GM19099 (cell line): Measurements from ENCODE around the gene SMPD3.
A peak's percentile ranks its signal among the peaks of the same experiment; 100 is the strongest.

Experiments used
- POLR2A ChIP-seq: IDR thresholded peaks from 3 replicates; pipeline ENCODE4 v1.6.1; 2011; ENCODE audit warnings: low read depth; ENCODE audit not compliant: insufficient read length; ENCODE audit errors: extremely low read depth

Gene SMPD3

DNA sequence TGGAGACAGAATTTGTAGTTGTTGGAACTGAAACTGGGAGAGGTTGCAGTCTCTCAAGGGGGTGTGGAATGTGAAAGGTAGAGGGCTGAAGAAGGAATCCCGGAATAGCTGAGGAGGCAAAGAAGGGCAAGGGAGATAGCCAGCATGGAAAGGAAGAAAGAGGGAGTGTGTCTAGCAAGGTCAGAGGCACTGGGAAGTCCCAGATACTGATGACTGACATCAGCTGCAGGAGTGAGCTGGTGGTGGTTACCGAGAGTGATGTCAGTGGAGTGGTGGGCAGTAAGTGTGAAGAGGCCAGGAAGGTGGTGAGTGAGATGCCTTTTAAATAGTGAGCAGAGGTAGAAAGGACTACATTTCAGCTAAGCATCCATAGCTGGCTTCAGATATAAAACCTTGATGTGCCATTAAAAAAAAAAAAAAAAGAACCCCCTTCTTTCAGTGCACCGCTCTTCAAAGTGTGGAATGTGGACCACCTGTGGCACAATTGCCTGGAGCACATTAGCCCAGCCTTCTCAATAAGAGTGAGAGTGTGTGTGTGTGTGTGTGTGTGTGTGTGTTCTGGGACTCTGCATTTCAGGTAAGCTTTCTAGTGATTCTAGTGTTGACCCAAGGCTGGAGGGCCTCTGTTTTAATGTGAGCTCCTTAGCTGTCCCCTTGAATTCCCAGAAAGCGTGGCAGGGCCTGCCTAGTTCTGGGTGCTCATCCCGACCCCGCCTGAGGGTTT lies 129.0 kb downstream of the SMPD3 start:
- no peak for TF ChIP-seq POLR2A

GRCh38 chr16:68313116-68313515 lies 135.2 kb downstream of the SMPD3 start:
- TF ChIP-seq POLR2A: no peak

DNA sequence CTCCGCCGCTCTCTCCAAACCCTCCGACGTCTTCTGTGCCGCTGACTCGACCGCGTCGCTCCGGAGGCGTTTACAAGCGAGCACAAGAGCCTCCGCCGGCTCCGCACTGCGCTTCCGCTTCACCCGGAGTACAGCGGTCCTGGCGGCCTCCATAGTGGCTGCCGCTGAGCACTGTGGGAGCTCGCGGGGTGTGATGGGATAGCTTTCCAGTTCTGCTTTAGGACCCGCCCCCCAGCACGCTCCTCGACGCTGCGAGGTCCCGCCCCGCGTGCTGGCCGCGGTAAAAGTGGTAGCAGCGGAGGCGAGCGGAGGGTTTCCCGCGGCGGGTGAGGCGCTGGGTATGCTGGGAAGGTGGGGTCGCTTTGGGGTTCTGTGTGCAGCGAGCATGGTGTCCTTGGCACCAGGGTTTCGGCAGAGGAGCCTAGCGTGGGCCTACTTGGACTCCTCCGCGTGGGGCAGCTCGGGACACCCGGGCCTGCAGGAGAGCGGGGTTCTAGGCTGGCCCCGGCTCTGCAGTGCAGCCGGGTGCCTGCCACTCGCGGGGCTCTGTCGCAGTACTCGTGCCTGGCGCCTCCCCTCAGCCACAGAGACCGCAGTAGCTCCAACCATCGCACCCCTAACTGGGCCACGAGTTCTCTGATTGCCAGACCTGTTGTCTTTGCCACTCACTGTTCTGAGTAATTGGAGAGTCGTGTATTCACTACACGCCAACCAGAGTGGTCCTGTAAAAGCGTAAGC lies 137.4 kb downstream of the SMPD3 start, which contains the start of the genes PRMT7 and SLC7A6OS:
Gene PRMT7 (plus strand): TSS at position 246 of the 738 bp plus-strand sequence. CDS start 4,961 bp downstream, outside the sequence.
Gene SLC7A6OS (minus strand): TSS at position 173 of the 738 bp plus-strand sequence. CDS start 20 bp downstream, at position 153.
- TF ChIP-seq POLR2A: peak; percentile 94

- no peak for TF ChIP-seq POLR2A
These were observed 137.9 kb downstream of the SMPD3 start for GRCh38 chr16:68310437-68310773.

- no peak for TF ChIP-seq POLR2A
These were observed 138.5 kb downstream of the SMPD3 start for GRCh38 chr16:68309799-68310198.
